Measurements from ENCODE around the gene FAM78B. TPM values are rescaled to one million over a fixed set of nuclear protein-coding genes. Genes with fewer than 3 reads are reported as not detected.

Gene FAM78B
- total RNA-seq, 3 donors from 2014 or later, result 1.3 to 3.7 (median 2.2) TPM

DNA sequence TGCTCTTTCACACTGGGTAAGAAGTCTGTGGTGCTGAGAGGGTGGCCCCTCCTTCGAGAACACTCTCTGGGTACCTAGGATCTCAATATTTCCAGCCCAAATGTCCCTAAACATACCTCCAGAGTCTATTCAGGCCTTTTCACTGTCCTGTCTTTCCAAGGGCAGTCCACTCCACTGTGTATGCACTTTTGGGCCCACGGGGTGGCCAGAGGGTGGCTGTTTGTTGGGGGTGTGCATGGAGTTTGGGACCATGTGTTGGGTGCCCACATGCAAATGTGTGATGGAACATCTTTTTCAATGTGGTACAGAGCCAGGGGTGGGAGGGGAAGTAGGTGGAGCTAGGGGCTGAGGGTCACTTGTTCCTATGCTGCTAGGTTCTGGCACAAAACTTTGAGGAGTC, 87.5 kb downstream of the FAM78B start:
- no peaks in the 10 kb centered on the region for H3K36me3 ChIP-seq (ENCODE audit: low read depth)
- no peak for DNase-seq
- no peak for ATAC-seq
- no peaks in the 10 kb centered on the region for H3K9me3 ChIP-seq
- no peaks in the 10 kb centered on the region for H3K4me1 ChIP-seq (ENCODE audit: low read depth)
- H3K4me3 ChIP-seq, result no peak overlapping the region
- TF ChIP-seq, protein P1, sequence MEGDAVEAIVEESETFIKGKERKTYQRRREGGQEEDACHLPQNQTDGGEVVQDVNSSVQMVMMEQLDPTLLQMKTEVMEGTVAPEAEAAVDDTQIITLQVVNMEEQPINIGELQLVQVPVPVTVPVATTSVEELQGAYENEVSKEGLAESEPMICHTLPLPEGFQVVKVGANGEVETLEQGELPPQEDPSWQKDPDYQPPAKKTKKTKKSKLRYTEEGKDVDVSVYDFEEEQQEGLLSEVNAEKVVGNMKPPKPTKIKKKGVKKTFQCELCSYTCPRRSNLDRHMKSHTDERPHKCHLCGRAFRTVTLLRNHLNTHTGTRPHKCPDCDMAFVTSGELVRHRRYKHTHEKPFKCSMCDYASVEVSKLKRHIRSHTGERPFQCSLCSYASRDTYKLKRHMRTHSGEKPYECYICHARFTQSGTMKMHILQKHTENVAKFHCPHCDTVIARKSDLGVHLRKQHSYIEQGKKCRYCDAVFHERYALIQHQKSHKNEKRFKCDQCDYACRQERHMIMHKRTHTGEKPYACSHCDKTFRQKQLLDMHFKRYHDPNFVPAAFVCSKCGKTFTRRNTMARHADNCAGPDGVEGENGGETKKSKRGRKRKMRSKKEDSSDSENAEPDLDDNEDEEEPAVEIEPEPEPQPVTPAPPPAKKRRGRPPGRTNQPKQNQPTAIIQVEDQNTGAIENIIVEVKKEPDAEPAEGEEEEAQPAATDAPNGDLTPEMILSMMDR (IDR thresholded peaks at IDR 0.05), result no peak
- intact Hi-C loops (cut with DNase I, micrococcal nuclease), result no loop called here

DNA sequence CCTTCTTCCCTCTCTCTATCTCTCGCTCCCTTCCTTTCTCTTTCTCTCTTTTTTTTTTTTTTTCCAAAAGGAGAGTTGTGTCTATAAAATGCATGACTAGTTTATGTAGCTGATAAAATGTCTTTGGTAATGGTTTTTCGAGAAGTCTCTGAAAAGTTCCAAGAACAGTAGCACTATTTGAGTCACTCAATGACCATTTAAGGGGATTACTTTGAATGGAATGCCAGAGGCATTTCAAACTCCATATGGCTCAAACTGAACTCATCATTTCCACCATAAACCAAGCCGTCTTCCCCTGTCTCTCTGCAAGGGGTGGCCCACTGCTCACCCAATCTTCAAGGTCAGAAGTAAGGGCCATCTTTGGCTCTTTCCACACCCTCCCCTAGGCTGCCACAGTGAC, 93.3 kb downstream of the FAM78B start:
- Histone ChIP-seq H3K36me3 (ENCODE audit: low read depth) (no peaks in the 10 kb centered on the region), H3K9me3 (no peaks in the 10 kb centered on the region), H3K4me1 (ENCODE audit: low read depth) (no peaks in the 10 kb centered on the region), H3K4me3 (no peak overlapping the region)
- ATAC-seq, result no peak
- DNase-seq, result no peak
- intact Hi-C loops (cut with DNase I, micrococcal nuclease), result no loop called here
- TF ChIP-seq, protein P1 (IDR thresholded peaks at IDR 0.05), result no peak

DNA sequence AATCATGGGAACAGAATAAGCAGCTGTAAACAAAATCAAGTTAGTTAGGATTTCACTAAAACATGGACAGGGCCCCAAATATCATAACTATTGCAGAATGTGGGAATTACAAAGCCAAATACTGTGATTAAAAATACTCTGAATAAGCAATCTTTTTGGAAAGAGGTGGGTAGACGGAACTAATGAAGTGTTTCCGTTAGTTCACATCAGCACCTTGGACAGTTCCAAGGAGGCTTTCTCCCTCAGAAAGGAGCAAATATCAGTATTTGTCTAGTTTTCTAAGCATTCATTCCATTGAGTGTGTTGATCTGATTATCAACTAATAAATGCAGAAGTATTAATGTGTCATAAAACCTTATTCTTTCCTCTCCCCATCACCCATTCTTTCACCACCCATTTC, 97.4 kb downstream of the FAM78B start:
- TF ChIP-seq, protein P1 (IDR thresholded peaks at IDR 0.05), result no peak
- H3K4me3 ChIP-seq, result no peak overlapping the region
- no peak for ATAC-seq
- intact Hi-C loops (cut with DNase I, micrococcal nuclease), result no loop called here
- no peaks in the 10 kb centered on the region for H3K4me1 ChIP-seq (ENCODE audit: low read depth)
- DNase-seq, result peak in 1 of 3 donors; percentile 9
- H3K9me3 ChIP-seq, result no peaks in the 10 kb centered on the region
- H3K36me3 ChIP-seq (ENCODE audit: low read depth), result no peaks in the 10 kb centered on the region

DNA sequence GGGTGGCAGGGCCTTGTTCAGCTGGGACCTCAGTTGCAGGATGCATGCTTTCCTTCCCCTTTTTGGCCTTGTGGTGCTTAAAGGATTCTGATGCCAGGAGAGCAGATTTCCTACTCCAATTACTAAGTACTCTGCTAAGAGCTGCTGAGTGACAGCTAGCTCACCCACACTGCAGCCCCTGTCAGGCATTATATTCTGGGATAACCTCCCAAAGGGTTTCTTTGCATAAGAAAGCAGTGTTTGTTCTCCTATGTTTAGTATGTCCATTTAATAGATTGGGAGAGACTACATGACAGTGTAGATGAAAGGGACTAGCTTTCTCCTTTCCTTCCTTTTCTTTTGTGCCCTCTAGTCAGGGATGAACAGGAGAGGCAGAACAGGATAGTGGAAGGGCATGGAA, 100.7 kb downstream of the FAM78B start:
- TF ChIP-seq, protein P1 (IDR thresholded peaks at IDR 0.05), result no peak
- no peak for DNase-seq
- no peaks in the 10 kb centered on the region for H3K4me1 ChIP-seq (ENCODE audit: low read depth)
- no peaks in the 10 kb centered on the region for H3K9me3 ChIP-seq
- no peak overlapping the region for H3K4me3 ChIP-seq
- ATAC-seq, result no peak
- intact Hi-C loops (cut with DNase I, micrococcal nuclease), result no loop called here
- H3K36me3 ChIP-seq (ENCODE audit: low read depth), result no peaks in the 10 kb centered on the region

DNA sequence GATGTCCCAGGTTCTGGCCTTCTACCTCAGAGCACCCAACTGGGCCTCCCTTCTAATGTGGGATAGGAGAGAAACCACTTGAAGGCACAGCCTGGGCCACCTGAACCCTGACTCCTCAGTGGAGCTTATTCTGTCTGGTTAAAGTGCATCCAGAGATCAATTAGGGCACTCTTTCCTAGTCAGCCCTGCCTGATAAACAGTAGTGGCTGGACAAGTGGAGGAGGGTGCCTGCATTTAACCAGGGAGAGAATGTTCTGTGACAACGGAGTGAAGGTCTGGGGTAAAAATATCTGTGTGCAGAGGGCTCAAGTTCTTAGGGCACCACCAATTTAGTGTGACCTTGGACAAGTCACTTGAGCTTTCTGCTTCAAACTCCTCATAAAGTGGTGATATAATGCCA, 101.8 kb downstream of the FAM78B start:
- ATAC-seq, result no peak
- TF ChIP-seq, protein P1 (IDR thresholded peaks at IDR 0.05), result no peak
- no peaks in the 10 kb centered on the region for H3K36me3 ChIP-seq (ENCODE audit: low read depth)
- H3K4me3 ChIP-seq, result no peak overlapping the region
- H3K9me3 ChIP-seq, result no peaks in the 10 kb centered on the region
- intact Hi-C loops (cut with DNase I, micrococcal nuclease), result no loop called here
- no peak for DNase-seq
- no peaks in the 10 kb centered on the region for H3K4me1 ChIP-seq (ENCODE audit: low read depth)

DNA sequence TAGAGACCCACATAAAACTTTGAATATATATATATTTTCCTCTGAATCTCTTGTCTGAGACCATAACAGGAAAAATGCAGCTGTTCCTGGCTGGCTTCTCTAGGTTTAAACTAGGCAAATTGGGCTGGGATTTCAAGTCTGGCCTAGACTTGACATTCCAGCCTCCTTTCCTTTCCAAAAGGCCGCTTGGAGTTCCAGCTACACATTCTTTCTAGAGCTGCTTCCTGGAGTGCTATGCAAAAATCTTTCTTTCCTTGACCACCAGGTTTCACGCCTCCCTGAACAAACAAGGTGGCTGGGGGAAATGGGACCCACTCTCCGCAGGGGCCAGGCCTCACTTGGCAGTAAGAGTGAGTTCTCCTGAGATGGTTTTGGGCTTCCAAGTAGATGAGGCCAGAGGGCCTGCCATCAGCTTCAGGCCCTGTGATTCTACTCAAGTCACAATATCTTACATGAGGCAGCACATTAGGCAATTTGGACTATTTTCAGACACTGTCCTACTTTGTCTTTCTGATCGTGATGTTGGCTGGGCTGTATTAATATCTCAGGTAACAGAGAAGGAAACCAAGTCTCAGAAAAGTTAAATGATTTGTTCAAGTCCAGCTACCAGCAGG, 102.4 kb downstream of the FAM78B start:
- ATAC-seq (no peak), DNase-seq (no peak)
- TF ChIP-seq, protein P1 (IDR thresholded peaks at IDR 0.05), result no peak

More for the DNA sequence above, 102.4 kb downstream of the FAM78B start:
- H3K36me3 ChIP-seq (ENCODE audit: low read depth), result no peaks in the 10 kb centered on the region
- H3K4me1 ChIP-seq (ENCODE audit: low read depth), result no peaks in the 10 kb centered on the region
- intact Hi-C loops (cut with DNase I, micrococcal nuclease), result no loop called here
- H3K4me3 ChIP-seq, result no peak overlapping the region
- H3K9me3 ChIP-seq, result no peaks in the 10 kb centered on the region

Data from mucosa of descending colon (tissue), 3 donors.